Stimulated activated CD4-positive, alpha-beta T cell treated with anti-CD3 and anti-CD28 coated beads, Interleukin-2, amount 100 ng/mL, for 24 hours (primary cell): ENCODE results near the gene RESF1.

Experiments
- DNase-seq, 2 donors: peaks; one replicate each; pipeline ENCODE4 v3.0.0-alpha.2; 2020

The RESF1 gene

DNA sequence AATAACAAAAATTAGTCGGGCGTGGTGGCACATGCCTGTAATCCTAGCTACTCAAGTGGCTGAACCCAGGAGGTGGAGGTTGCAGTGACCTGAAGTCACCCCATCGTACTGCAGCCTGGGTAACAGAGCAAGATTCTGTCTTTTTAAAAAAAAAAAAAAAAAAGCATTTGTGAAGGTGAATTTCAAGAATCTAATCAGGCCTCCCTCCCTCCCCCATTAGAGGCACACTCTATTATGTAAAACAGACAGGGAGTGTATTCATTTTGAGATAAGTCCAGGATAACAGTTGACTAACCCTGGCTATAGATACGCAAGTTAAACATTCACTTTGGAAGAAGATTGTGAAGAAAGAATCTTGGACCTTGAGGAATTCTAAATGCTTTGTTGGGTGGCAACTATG lies 2.9 kb downstream of the RESF1 start:
- DNase-seq = no peak

DNA sequence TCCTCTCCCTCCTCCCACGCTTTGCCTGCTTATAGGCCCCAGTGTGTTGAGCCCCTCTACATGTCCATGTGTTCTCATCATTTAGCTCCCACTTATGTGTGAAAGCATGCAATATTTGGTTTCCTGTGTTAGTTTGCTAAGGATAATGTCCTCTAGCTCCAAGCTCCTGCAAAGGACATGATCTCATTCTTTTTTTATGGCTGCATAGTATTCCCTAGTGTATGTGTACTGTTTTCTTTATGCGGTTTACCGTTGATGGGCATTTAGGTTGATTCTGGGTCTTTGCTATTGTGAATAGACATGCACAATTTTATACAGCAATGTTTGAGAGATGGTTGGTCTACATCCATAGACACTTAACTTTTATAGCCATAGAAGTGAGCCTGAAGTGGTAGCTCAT lies 5.1 kb downstream of the RESF1 start:
- DNase-seq = no peak

GRCh38 chr12:31965090-31965489 lies 5.9 kb downstream of the RESF1 start:
- DNase-seq = peak in 1 of 2 donors; percentile 37

- no peak for DNase-seq
Observed at GRCh38 chr12:31966558-31967205, 7.5 kb downstream of the RESF1 start.

DNA sequence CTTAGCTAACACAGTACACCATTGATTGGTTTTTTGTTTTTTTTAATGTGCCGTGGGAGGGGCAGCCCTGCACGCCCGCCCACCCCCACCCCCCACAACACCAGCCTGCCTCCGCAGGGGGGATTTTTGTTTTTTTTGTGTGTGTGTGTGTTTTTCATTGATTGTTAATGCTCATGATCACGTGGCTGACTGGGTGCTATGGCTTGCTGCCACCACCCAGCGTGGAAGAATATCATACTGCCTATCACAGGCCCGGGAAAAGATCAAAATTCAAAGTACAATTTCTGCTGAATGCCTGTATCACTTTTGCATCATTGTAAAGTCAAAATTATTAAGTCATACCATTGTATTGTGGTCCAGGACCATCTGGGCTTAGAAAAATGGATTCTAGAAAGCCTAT lies 8.3 kb downstream of the RESF1 start:
- no peak for DNase-seq

DNA sequence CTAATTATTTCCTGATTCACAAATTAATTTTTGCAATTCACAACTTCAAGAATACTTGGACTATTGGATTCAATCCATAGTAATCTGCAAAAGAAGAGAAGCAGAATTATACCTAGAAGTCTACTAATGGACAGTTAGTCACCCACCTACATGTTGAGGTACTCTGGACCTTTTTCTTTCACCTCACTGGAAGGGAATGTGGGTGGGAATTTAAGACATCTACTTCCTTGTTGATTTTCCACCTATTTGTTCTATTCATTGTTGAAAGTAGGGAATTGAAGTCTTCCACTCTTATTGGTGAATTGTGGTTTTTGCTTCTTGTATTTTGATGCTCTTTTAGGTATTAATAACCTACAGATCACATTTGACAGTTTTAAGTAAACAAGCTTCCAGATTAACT lies 11.0 kb downstream of the RESF1 start:
- DNase-seq = no peak

DNA sequence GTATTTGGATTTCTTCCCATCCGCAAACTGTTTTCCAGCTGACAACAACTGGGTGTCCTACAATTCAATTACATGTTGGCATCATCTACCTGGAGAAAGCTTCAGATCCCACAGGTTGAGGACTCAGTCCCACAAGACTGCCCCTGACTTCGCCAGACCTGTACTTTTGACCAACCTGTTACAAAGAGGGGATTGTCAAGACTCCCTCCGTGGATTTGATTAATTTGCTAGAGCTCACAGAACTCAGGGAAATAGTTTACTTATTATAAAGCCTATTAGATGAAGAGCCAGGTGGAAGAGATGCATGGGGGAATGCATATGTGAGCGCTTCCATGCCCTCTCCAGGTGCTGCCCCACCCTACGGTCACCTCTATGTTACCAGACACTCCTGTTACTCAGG lies 14.6 kb downstream of the RESF1 start:
- DNase-seq = no peak

DNA sequence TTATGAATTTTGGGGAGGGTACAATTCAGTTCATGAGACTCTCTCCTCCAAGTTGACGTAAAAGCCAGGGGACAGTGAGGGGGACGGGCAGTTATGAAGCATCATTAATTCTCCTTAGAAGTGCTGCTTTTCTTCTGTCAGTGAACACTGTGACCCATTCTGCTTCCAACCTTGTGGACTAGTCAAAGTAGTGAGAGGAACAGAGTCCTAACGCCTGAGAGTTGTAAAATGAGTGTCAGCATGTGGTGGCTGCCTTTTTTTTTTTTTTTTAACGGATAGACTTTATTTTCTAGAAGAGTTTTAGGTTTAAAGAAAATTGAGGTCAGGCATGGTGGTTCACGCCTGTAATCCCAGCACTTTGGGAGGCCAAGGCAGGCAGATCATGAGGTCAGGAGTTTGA lies 15.5 kb downstream of the RESF1 start:
- no peak for DNase-seq

GRCh38 chr12:31984806-31985591 lies 25.8 kb downstream of the RESF1 start:
- DNase-seq = no peak

GRCh38 chr12:31985832-31986231 lies 26.6 kb downstream of the RESF1 start:
- DNase-seq = no peak

DNA sequence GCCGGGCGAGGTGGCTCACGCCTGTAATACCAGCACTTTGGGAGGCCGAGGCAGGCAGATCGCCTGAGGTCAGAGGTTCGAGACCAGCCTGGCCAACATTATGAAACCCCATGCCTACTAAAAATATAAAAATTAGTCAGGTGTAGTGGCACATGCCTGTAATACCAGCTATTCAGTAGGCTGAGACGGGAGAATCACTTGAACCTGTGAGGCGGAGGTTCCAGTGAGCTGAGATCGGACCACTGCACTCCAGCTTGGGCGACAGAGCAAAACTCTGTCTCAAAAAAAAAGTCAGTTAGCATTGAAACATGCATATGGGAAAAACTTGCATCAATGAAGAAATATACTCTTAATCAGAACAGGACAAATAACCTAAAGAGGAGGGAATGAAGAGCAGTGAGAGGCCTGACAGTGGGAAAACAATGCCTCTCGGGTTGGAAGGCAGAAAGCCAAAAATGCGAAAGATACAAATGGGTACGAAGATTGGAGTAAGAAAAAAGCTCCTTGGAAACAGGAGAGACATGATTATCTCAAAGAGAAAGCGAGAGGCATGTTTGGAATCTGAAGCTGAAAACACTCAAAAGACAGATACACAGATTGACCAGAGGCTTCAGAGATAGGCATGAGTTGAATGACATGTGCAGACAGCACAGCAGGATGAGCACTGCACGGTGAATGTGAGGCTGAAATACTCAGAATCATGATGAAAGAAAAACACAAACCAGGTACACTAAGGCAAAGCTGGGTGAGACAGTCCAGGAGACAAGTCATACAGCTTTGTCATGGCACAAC lies 30.6 kb downstream of the RESF1 start:
- DNase-seq = no peak

- no peak for DNase-seq
Observed at GRCh38 chr12:31991146-31991545, 31.9 kb downstream of the RESF1 start.

- DNase-seq = no peak
Observed at GRCh38 chr12:31991815-31992214, 32.6 kb downstream of the RESF1 start.

DNA sequence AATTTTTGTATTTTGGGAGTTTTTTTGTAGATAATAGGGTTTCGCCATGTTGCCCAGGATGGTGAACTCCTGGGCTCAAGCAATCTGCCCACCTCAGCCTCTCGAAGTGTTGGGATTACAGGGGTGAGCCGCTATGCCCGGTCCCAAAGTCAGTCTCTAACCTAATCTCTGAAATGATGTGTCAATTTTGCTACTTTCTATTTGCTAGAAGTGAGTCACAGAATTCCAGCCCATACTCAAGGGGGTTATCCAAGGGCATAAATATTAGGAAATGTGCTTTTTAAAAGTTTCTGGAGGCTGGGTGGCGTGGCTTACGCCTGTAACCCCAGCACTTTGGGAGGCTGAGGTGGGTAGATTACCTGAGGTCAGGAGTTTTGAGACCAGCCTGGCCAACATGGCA lies 40.5 kb downstream of the RESF1 start:
- no peak for DNase-seq

DNA sequence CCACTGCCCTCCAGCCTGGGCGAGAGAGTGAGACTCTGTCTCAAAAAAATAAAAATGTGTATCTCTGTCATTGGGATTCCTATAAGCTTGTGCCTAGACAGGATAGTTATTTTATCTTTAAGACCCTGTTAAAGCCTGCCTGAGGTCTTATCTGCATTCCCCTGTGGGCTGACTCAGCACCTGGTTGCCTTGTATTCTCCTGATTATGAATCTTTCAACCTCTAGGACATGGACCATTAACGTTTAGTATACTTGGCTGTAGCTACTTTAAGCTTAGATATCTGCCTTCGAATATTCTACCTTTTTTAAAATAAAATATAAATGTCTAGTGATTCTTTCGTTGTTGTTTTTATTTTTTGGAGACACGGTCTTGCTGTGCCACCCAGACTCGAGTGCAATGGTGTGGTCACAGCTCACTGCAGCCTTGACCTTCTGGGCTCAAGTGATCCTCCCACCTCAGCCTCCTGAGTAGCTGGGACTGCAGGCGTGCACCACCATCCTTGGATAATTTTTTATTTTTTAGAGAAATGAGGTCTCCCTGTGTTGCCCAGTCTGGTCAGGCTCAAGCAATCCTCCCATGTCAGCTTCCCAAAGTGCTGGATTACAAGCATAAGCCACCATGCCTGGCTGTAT lies 41.3 kb downstream of the RESF1 start:
- no peak for DNase-seq

DNA sequence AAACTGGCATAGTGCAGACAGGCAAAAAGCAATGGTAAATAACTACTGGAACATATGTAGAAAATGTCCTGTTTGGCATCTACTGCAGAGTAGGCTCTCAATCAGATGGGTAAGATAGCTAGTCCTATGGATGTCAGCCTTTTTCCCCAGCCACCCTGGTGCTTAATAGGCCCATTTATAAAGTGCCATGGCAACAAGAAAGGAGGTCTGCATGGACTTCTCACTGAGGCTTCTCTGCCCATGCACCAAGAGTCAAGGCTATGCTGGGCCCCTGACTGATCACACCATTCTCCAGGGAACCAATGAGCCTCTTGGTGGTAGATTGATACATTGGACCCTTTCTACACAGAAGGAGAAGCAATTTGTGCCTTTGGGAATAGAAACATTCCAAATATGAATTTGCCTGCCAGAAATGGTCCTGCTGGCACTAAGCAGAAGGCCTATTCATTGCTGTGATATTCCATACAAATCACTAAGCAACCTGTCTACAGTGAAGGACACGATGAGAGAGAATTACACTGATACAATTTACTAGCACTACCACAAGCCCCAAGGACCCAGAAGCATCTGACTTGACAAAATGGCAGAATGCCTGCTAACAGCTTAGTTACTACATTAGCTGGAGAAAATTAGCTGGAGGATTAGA lies 43.8 kb downstream of the RESF1 start:
- DNase-seq = no peak

DNA sequence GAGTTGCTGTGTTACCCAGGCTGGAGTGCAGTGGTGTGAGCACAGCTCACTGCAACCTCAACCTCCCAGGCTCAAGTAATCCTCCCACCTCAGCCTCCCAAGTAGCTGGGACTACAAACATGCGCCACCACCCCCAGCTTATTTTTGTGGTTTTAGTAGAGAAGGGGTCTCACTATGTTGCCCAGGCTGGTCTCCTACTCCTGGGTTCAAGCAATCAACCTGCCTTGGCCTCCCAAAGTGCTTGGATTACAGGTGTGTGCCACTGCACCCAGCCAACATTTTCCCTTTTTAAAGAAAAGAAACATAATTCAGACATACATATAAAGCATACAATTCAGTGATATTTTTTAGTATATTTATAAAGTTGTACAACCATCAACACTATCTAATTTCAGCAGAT lies 44.4 kb downstream of the RESF1 start:
- DNase-seq = no peak

- DNase-seq = no peak
Observed at GRCh38 chr12:32005496-32006125, 46.4 kb downstream of the RESF1 start.
